Measurements from ENCODE around the gene SLC26A1. TPM values are rescaled to one million over a fixed set of nuclear protein-coding genes. Genes with fewer than 3 reads are reported as not detected.

The SLC26A1 gene
- total RNA-seq, 1 experiment from 2014 or later = not detected

GRCh38 chr4:996030-996996 lies 3.1 kb upstream of the SLC26A1 start:
- DNase-seq = no peak
- Histone ChIP-seq H3K36me3 (no peaks in the 10 kb centered on the region), H3K27me3 (no peaks in the 10 kb centered on the region), H3K9me3 (no peaks in the 10 kb centered on the region), H3K4me3 (no peak overlapping the region)

GRCh38 chr4:995311-996026 lies 2.3 kb upstream of the SLC26A1 start:
- Histone ChIP-seq H3K27me3 (no peaks in the 10 kb centered on the region), H3K4me3 (no peak overlapping the region), H3K9me3 (no peaks in the 10 kb centered on the region), H3K36me3 (no peaks in the 10 kb centered on the region)
- DNase-seq = no peak

GRCh38 chr4:992297-993110 lies 700 bp downstream of the SLC26A1 start:
- no peaks in the 10 kb centered on the region for H3K36me3 ChIP-seq
- no peaks in the 10 kb centered on the region for H3K9me3 ChIP-seq
- DNase-seq = no peak
- no peak overlapping the region for H3K4me3 ChIP-seq
- H3K27me3 ChIP-seq = no peaks in the 10 kb centered on the region

- no peak for DNase-seq
- Histone ChIP-seq H3K27me3 (no peaks in the 10 kb centered on the region), H3K9me3 (no peaks in the 10 kb centered on the region), H3K36me3 (no peaks in the 10 kb centered on the region), H3K4me3 (no peak overlapping the region)
These were observed 1.5 kb downstream of the SLC26A1 start for GRCh38 chr4:991451-992296.

GRCh38 chr4:990746-991367 lies 2.3 kb downstream of the SLC26A1 start:
- DNase-seq = no peak
- H3K27me3 ChIP-seq = no peaks in the 10 kb centered on the region
- H3K9me3 ChIP-seq = no peaks in the 10 kb centered on the region
- H3K36me3 ChIP-seq = no peaks in the 10 kb centered on the region
- H3K4me3 ChIP-seq = no peak overlapping the region

- no peak for DNase-seq
- no peaks in the 10 kb centered on the region for H3K9me3 ChIP-seq
- H3K27me3 ChIP-seq = no peaks in the 10 kb centered on the region
- no peak overlapping the region for H3K4me3 ChIP-seq
- H3K36me3 ChIP-seq = no peaks in the 10 kb centered on the region
These were observed 3.3 kb downstream of the SLC26A1 start for GRCh38 chr4:989722-990471.

- H3K36me3 ChIP-seq = no peaks in the 10 kb centered on the region
- no peak overlapping the region for H3K4me3 ChIP-seq
- no peak for DNase-seq
- no peaks in the 10 kb centered on the region for H3K27me3 ChIP-seq
- no peaks in the 10 kb centered on the region for H3K9me3 ChIP-seq
These were observed 4.2 kb downstream of the SLC26A1 start for GRCh38 chr4:988726-989721.

- Histone ChIP-seq H3K9me3 (no peaks in the 10 kb centered on the region), H3K27me3 (no peaks in the 10 kb centered on the region), H3K4me3 (peak overlapping the region; percentile 58), H3K36me3 (no peaks in the 10 kb centered on the region)
- DNase-seq = peak; percentile 80
These were observed 5.3 kb downstream of the SLC26A1 start for GRCh38 chr4:987624-988513.

- peak within 1 kb of the TSS; percentile 58 for H3K4me3 ChIP-seq
- DNase-seq = peak; percentile 77
- no peaks in the 10 kb centered on the region for H3K36me3 ChIP-seq
- H3K9me3 ChIP-seq = no peaks in the 10 kb centered on the region
- no peaks in the 10 kb centered on the region for H3K27me3 ChIP-seq
These were observed 6.2 kb downstream of the SLC26A1 start, which contains the start of gene IDUA for GRCh38 chr4:986879-987623. IDUA (plus strand) TSS chr4:987044; CDS start chr4:987085, 41 bp downstream.

GRCh38 chr4:986428-986878 lies 6.8 kb downstream of the SLC26A1 start:
- no peaks in the 10 kb centered on the region for H3K27me3 ChIP-seq
- H3K36me3 ChIP-seq = no peaks in the 10 kb centered on the region
- H3K4me3 ChIP-seq = peak overlapping the region; percentile 58
- H3K9me3 ChIP-seq = no peaks in the 10 kb centered on the region
- DNase-seq = no peak

GRCh38 chr4:985123-985830 lies 7.9 kb downstream of the SLC26A1 start:
- H3K27me3 ChIP-seq = no peaks in the 10 kb centered on the region
- no peaks in the 10 kb centered on the region for H3K9me3 ChIP-seq
- H3K4me3 ChIP-seq = no peak overlapping the region
- H3K36me3 ChIP-seq = no peaks in the 10 kb centered on the region
- no peak for DNase-seq
